ENCODE measurements around the gene NTMT1.
"Not testable (repeated sequence)": the region's sequence is repeated elsewhere in the genome, so short reads cannot be mapped to it uniquely, and the experiment has no call there.

The NTMT1 gene

DNA sequence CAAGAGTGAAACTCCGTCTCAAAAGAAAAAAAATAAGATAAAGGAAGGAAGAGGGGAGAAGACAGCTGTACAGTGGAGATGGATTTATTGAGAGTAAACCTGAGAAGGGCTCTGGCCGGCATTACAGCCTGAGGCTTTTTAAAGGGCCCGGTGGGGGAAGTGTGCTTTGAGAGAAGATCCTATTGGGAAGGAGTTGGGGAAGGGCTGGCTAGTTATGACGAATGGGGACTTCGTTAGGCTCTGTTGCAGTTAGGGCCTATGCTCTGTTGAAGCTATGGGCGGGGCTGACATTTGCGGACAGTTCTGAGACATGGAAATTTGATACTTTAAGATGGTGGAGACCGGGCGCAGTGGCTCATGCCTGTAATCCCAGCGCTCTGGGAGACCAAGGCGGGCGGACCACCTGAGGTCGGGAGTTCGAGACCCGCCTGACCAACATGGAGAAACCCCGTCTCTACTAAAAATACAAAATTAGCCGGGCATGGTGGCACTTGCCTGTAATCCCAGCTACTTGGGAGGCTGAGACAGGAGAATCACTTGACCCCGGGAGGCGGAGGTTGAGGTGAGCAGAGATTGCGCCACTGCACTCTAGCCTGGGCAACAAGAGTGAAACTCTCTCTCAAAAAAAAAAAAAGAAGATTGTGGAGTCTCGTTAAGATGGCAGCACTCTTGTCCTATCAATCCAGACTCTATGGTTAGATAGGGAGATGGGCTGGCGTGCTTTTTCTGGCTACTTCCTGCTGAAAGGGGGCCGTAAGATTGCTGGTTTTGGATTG, 38.3 kb upstream of the NTMT1 start:
- DNase-seq (ENCODE audit: low spot score), result no peak
- POLR2A ChIA-PET (ENCODE audit: low non-redundant PET), result interaction anchor here (0.7 kb wide), 1 partner anchor 12 kb away, joined by 3 read pairs; no protein-coding TSS in a partner anchor
- H3K27ac ChIP-seq, result no peak overlapping the region
- no peak for TF ChIP-seq CTCF (conservative IDR thresholded peaks at IDR 0.05; ENCODE audit: low read depth)
- CTCF ChIA-PET, result interaction anchor here (0.6 to 0.9 kb wide), 2 partner anchors 55 to 449 kb away, joined by 3 read pairs; no protein-coding TSS in a partner anchor

GRCh38 chr9:129590466-129590865, 35.5 kb upstream of the NTMT1 start:
- no peak for TF ChIP-seq CTCF (conservative IDR thresholded peaks at IDR 0.05; ENCODE audit: low read depth)
- CTCF ChIA-PET, result no interaction called here
- POLR2A ChIA-PET (ENCODE audit: low non-redundant PET), result no interaction called here
- DNase-seq (ENCODE audit: low spot score), result no peak
- H3K27ac ChIP-seq, result no peak overlapping the region

GRCh38 chr9:129591916-129592315, 34.0 kb upstream of the NTMT1 start:
- DNase-seq (ENCODE audit: low spot score), result no peak
- ChIA-PET CTCF (interaction anchor here (0.6 kb wide), 2 partner anchors 31 to 215 kb away, joined by 3 read pairs; no protein-coding TSS in a partner anchor), POLR2A (ENCODE audit: low non-redundant PET) (no interaction called here)
- TF ChIP-seq CTCF (conservative IDR thresholded peaks at IDR 0.05; ENCODE audit: low read depth), result no peak
- H3K27ac ChIP-seq, result no peak overlapping the region

DNA sequence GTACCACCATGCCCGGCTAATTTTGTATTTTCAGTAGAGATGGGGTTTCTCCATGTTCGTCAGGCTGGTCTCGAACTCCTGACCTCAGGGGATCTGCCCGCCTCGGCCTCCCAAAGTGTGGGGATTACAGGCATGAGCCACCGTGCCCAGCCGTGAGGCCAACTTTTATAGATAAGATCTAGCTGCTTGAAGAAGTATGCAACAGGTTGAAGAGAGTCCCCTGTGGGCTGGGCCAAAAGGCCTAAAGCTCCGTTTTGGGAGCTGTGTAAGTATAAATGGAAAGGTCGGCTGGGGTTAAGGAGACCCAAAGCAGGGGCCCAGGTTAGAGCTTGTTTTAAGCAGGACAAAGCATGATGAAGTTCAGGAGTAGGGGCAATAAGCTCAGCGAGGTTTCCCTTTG, 33.2 kb upstream of the NTMT1 start:
- H3K27ac ChIP-seq; POLR2A ChIA-PET (ENCODE audit: low non-redundant PET); DNase-seq (ENCODE audit: low spot score): not testable (repeated sequence)
- CTCF ChIA-PET, result interaction anchor here (0.6 kb wide), 1 partner anchor 216 kb away, joined by 3 read pairs; no protein-coding TSS in a partner anchor

DNA sequence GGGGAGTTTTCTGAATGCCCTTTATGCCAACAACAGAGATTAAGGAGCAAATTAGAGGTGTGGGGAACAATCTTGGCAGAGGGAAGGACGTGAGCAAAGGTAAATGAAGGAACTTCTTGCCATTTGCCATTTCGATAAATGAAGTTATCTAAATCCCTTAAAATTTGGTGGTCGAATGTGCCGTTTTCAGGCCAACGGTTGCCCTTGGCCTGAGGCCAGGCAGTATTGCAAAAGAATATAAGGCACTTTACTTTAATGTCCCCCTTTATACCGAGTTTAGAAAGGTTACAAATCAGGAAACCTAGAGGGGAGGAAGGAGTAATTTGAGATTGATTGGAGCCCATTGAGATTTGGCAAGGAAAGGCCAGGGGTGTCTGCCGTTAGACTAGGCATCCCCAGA, 31.3 kb upstream of the NTMT1 start:
- H3K27ac ChIP-seq, result no peak overlapping the region
- CTCF ChIA-PET, result no interaction called here
- DNase-seq (ENCODE audit: low spot score), result no peak
- POLR2A ChIA-PET (ENCODE audit: low non-redundant PET), result no interaction called here
- TF ChIP-seq CTCF (conservative IDR thresholded peaks at IDR 0.05; ENCODE audit: low read depth), result no peak

DNA sequence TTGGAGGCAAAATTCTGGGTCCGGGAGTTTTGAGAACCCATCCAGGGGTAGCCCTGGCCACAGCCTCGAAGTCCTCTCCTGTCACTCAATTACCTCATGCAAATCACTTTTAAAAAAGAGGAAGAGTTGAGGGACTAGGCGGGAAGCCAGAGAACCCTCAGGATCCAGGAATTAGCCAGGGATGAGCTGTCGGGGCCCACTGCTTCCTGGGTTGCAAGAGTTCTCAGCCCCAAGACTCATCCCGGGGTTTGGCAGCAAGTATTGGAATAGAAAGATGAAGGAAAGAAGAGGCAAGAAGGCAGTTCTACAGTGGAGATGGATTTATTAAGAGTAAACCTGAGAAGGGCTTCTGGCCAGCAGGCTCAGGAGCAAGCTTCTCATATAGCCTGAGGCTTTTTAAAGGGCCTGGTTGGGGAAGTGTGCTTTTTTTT, 30.6 kb upstream of the NTMT1 start:
- ChIA-PET CTCF (interaction anchor here (1.0 kb wide), 1 partner anchor 16 kb away, joined by 5 read pairs; no protein-coding TSS in a partner anchor), POLR2A (ENCODE audit: low non-redundant PET) (no interaction called here)
- peak overlapping the region; percentile 22 for H3K27ac ChIP-seq
- no peak for TF ChIP-seq CTCF (conservative IDR thresholded peaks at IDR 0.05; ENCODE audit: low read depth)
- no peak for DNase-seq (ENCODE audit: low spot score)

All from RWPE1 (cell line).